ENCODE results near the gene TCF25.
"Not testable (repeated sequence)": the region's sequence is repeated elsewhere in the genome, so short reads cannot be mapped to it uniquely, and the experiment has no call there.

The TCF25 gene

GRCh38 chr16:89921702-89922476 lies 48.5 kb downstream of the TCF25 start:
- DNase-seq = peak; percentile 97

GRCh38 chr16:89922477-89922883 lies 49.1 kb downstream of the TCF25 start:
- DNase-seq = peak; percentile 92

- DNase-seq = peak; percentile 85
Observed at GRCh38 chr16:89922884-89923639, 49.7 kb downstream of the TCF25 start, which contains the start of gene TUBB3. Gene TUBB3 (plus strand): TSS chr16:89923342. CDS start chr16:89923402, 60 bp downstream.

- peak; percentile 13 for DNase-seq
Observed at GRCh38 chr16:89923640-89924296, 50.4 kb downstream of the TCF25 start.

GRCh38 chr16:89924297-89924924 lies 51.0 kb downstream of the TCF25 start:
- DNase-seq = peak; percentile 45

- no peak for DNase-seq
Observed at GRCh38 chr16:89924925-89925307, 51.5 kb downstream of the TCF25 start.

- DNase-seq = no peak
Observed at GRCh38 chr16:89925596-89926079, 52.2 kb downstream of the TCF25 start.

- no peak for DNase-seq
Observed at GRCh38 chr16:89931305-89931896, 58.0 kb downstream of the TCF25 start.

- no peak for DNase-seq
Observed at GRCh38 chr16:89931964-89932363, 58.6 kb downstream of the TCF25 start.

GRCh38 chr16:89934019-89934418 lies 60.6 kb downstream of the TCF25 start:
- not testable (repeated sequence) for DNase-seq

- no peak for DNase-seq
Observed at GRCh38 chr16:89934611-89935553, 61.5 kb downstream of the TCF25 start.

GRCh38 chr16:89935620-89936019 lies 62.2 kb downstream of the TCF25 start:
- DNase-seq = not testable (repeated sequence)

GRCh38 chr16:89936034-89936433 lies 62.6 kb downstream of the TCF25 start:
- DNase-seq = no peak

- no peak for DNase-seq
Observed at GRCh38 chr16:89936508-89936907, 63.1 kb downstream of the TCF25 start.

- no peak for DNase-seq
Observed at GRCh38 chr16:89936981-89937380, 63.6 kb downstream of the TCF25 start.

GRCh38 chr16:89938175-89938885 lies 64.9 kb downstream of the TCF25 start:
- DNase-seq = no peak

- no peak for DNase-seq
Observed at GRCh38 chr16:89944773-89945172, 71.4 kb downstream of the TCF25 start.

- no peak for DNase-seq
Observed at GRCh38 chr16:89945654-89946053, 72.3 kb downstream of the TCF25 start.

- DNase-seq = no peak
Observed at GRCh38 chr16:89946515-89946914, 73.1 kb downstream of the TCF25 start.

GRCh38 chr16:89949121-89949742 lies 75.8 kb downstream of the TCF25 start:
- no peak for DNase-seq

Data from EL (cell line).